Endodermal cell (in vitro differentiated cells): Measurements from ENCODE around the gene ZNF490. TPM values are rescaled to one million over a fixed set of nuclear protein-coding genes. Genes with fewer than 3 reads are reported as not detected.

Source experiments
- DNase-seq: peaks from one replicate; pipeline ENCODE4 v3.0.0-alpha.2; 2017
- H3K27ac ChIP-seq: 2 replicates; pipeline ENCODE4 v1.5.1; 2013; ENCODE audit warnings: mild to moderate bottlenecking, low read depth, low read length, moderate library complexity
- H3K27me3 ChIP-seq: 2 replicates; pipeline ENCODE4 v1.6.1; 2013; ENCODE audit warnings: mild to moderate bottlenecking, low read length, moderate library complexity; ENCODE audit not compliant: insufficient read depth, control insufficient read depth, poor library complexity, severe bottlenecking
- H3K36me3 ChIP-seq: 2 replicates; pipeline ENCODE4 v1.7.0; 2013; ENCODE audit warnings: mild to moderate bottlenecking, low read length, moderate library complexity; ENCODE audit not compliant: control insufficient read depth, insufficient read depth
- H3K4me1 ChIP-seq: one replicate; pipeline ENCODE4 v1.7.0; 2013; ENCODE audit warnings: low read length; ENCODE audit not compliant: control insufficient read depth, insufficient read depth
- H3K4me3 ChIP-seq: 2 replicates; pipeline ENCODE4 v1.5.1; 2013; ENCODE audit warnings: mild to moderate bottlenecking, low read length, moderate library complexity
- H3K9ac ChIP-seq: 2 replicates; pipeline ENCODE4 v1.6.1; 2013; ENCODE audit warnings: mild to moderate bottlenecking, low read length, moderate library complexity; ENCODE audit not compliant: poor library complexity, severe bottlenecking; ENCODE audit errors: extremely low read depth
- H3K9me3 ChIP-seq: 2 replicates; pipeline ENCODE4 v1.6.1; 2013; ENCODE audit warnings: mild to moderate bottlenecking, low read length, moderate library complexity; ENCODE audit not compliant: control insufficient read depth
- H3K27ac Mint-ChIP-seq: 2 replicates; pipeline ENCODE4 v1.8.0; 2020; ENCODE audit warnings: mixed read lengths
- H3K27me3 Mint-ChIP-seq: 2 replicates; pipeline ENCODE4 v1.8.0; 2021; ENCODE audit warnings: mild to moderate bottlenecking, mixed read lengths; ENCODE audit not compliant: insufficient read depth
- H3K36me3 Mint-ChIP-seq: 2 replicates; pipeline ENCODE4 v1.8.0; 2020; ENCODE audit warnings: low read depth, mixed read lengths
- H3K4me1 Mint-ChIP-seq: 2 replicates; pipeline ENCODE4 v1.8.0; 2020; ENCODE audit warnings: mixed read lengths
- H3K4me3 Mint-ChIP-seq: 2 replicates; pipeline ENCODE4 v1.8.0; 2020; ENCODE audit warnings: mild to moderate bottlenecking, moderate library complexity, mixed read lengths
- H3K9me3 Mint-ChIP-seq: 2 replicates; pipeline ENCODE4 v1.8.0; 2020; ENCODE audit warnings: mild to moderate bottlenecking, mixed read lengths
- WGBS, 2 experiments: methylation state at CpG; one replicate each; pipeline versions ENCODE4 v1.1.5 to v1.1.7; 2013; ENCODE audit warnings: missing lambda C conversion rate in 2 of 2, mixed read lengths in 1 of 2; ENCODE audit not compliant: insufficient coverage in 1 of 2, insufficient read length in 1 of 2; 5-methylcytosine and 5-hydroxymethylcytosine counted together
- total RNA-seq, 2 donors: library from RNA; stranded (reverse); fragmentation: NEBNext Ultra II Directional in 1 of 2; extraction: Animal tissue kit (Norgen Biotek cat#: 25700) in 1 of 2; gene quantifications; 2 replicates in 1 of 2; 3 replicates in 1 of 2; pipeline ENCODE4 v1.2.1, GENCODE V29; 2021
- TF ChIP-seq, protein P1 (sequence below): fragments of 200-600 bp; sonication (generic); conservative IDR thresholded peaks from 2 replicates; pipeline ENCODE4 v1.5.0; 2021; ENCODE audit warnings: antibody characterized with exemption, mild to moderate bottlenecking

ZNF490 gene
- total RNA-seq, 2 donors from 2014 or later = 10.6 to 11.2 TPM

DNA sequence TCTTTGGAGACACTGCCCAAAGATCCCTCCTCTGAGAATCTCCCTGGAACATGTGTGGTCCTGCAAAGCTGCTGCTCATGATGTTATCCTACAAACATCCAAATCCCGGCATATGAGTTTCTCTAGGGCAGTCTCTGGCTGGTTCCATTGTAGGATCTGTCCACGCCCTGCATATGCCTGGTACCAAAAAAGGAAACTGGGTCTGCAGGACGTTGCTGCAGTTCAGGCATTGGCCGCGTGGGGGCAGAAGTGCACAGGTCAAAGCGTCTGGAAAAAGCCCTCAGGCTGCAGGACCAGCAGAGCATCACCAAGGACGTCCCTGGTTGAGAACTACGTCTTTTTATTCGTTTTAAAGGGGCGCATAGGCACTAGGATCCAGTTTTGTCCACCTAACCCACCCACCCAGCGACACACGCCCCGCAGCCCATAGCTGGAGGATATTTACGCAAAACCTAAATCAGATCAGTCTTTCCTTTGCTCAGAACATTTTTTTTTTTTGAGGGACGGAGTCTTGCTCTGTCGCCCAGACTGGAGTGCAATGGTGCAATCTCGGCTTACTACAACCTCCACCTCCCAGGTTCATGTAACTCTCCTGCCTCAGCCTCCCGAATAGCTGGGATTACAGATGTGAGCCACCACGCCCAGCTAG lies 46.5 kb downstream of the ZNF490 start:
- DNase-seq = peak; percentile 97
- H3K4me3 ChIP-seq = no peak overlapping the region
- Mint-ChIP-seq H3K9me3 (no peaks in the 10 kb centered on the region), H3K27me3 (peaks cover 12% of the 10 kb centered on the region), H3K27ac (no peak overlapping the region), H3K4me1 (no peaks in the 10 kb centered on the region), H3K36me3 (no peaks in the 10 kb centered on the region), H3K4me3 (no peak overlapping the region)
- no peaks in the 10 kb centered on the region for H3K9me3 ChIP-seq
- TF ChIP-seq, protein P1, sequence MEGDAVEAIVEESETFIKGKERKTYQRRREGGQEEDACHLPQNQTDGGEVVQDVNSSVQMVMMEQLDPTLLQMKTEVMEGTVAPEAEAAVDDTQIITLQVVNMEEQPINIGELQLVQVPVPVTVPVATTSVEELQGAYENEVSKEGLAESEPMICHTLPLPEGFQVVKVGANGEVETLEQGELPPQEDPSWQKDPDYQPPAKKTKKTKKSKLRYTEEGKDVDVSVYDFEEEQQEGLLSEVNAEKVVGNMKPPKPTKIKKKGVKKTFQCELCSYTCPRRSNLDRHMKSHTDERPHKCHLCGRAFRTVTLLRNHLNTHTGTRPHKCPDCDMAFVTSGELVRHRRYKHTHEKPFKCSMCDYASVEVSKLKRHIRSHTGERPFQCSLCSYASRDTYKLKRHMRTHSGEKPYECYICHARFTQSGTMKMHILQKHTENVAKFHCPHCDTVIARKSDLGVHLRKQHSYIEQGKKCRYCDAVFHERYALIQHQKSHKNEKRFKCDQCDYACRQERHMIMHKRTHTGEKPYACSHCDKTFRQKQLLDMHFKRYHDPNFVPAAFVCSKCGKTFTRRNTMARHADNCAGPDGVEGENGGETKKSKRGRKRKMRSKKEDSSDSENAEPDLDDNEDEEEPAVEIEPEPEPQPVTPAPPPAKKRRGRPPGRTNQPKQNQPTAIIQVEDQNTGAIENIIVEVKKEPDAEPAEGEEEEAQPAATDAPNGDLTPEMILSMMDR = peak; percentile 97
- H3K27me3 ChIP-seq = no peaks in the 10 kb centered on the region
- H3K36me3 ChIP-seq = no peaks in the 10 kb centered on the region
- H3K9ac ChIP-seq = no peak overlapping the region
- H3K4me1 ChIP-seq = no peaks in the 10 kb centered on the region
- H3K27ac ChIP-seq = no peak overlapping the region
- 31 to 37% methylated on average over 14 to 19 of the region's 19 CpGs for WGBS, 2 experiments

DNA sequence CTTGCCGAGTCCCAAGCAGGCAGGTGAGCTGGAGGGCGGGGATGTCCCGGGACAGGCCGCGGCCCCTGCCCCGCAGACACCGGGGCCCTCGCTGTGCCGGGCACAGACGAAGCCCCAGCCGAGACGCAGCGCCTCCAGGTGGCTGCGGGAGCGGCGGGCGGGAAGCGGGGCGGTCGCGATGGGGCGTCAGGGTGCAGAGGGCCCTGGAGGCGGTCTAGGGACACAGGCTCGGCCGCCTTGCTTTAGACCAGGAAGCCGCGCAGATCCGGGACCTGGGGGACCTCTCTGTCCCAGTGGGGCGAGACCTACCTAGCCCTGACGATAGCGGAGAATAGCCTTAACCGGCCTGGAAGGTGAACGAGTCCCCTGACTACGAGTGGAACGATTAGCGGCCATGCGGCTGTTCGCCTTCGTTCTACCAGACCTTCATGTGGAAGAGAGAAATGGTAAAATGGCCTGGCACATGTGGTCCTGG lies 55.1 kb downstream of the ZNF490 start:
- Histone ChIP-seq H3K9ac (no peak overlapping the region), H3K9me3 (no peaks in the 10 kb centered on the region), H3K4me1 (no peaks in the 10 kb centered on the region), H3K36me3 (no peaks in the 10 kb centered on the region), H3K27ac (no peak overlapping the region), H3K27me3 (no peaks in the 10 kb centered on the region), H3K4me3 (no peak overlapping the region)
- no peaks in the 10 kb centered on the region for H3K36me3 Mint-ChIP-seq
- TF ChIP-seq, protein P1 = peak; percentile 65
- H3K27me3 Mint-ChIP-seq = peaks cover 17% of the 10 kb centered on the region
- peaks cover 4% of the 10 kb centered on the region for H3K9me3 Mint-ChIP-seq
- no peak overlapping the region for H3K27ac Mint-ChIP-seq
- DNase-seq = peak; percentile 75
- H3K4me1 Mint-ChIP-seq = peaks cover 6% of the 10 kb centered on the region
- WGBS, 2 experiments = 92 to 98% methylated on average over 23 to 39 of the region's 39 CpGs
- H3K4me3 Mint-ChIP-seq = no peak overlapping the region

DNA sequence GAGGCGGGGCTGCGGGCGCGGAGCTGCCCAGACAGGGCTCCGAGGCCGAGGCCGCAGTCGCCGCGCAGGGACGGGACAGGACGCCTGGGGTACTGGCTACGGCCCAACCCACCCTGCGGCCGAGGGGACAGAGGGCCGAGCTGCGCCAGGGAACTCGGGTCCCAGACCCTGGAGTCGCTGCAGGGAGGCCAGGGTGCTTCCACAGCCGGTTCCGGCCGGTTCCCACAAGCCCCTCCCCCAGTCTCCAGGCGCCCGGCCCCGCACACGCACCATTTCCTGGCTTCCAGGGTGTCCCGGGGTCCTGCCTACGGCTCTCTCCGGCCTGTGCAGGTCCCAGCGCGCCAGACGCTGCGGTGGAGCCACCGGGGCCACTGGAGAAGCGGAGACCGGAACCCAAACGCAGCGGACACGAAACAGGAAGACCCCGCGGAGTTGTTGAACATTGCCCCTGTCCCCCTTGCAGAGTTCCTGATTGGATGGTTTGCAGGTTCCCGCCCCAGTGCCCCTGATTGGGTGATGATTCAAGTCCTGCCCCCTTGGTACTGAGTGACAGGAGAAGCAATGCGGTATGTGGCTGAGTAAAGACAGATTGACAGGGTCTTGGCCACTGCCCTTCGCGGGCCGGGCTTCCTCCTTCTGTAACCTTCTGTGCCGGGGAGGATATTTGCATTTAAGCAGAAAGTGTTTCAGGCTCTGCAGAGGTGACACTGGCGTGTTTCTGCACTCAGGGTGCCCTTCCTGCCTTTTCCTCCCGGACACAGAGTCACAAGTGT lies 59.4 kb downstream of the ZNF490 start, which contains the start of gene ZNF564:
Gene ZNF564, minus strand, starts transcription at position 423 of the 773 bp plus-strand sequence. Its CDS starts 150 bp downstream, at position 273.
- peaks cover 6% of the 10 kb centered on the region for H3K27me3 Mint-ChIP-seq
- Histone ChIP-seq H3K9ac (peak within 1 kb of the TSS; percentile 88), H3K27ac (peak within 1 kb of the TSS; percentile 91), H3K9me3 (peaks cover 16% of the 10 kb centered on the region), H3K4me1 (peaks cover 5% of the 10 kb centered on the region), H3K4me3 (peak within 1 kb of the TSS; percentile 82), H3K27me3 (no peaks in the 10 kb centered on the region), H3K36me3 (peaks cover 30% of the 10 kb centered on the region)
- H3K27ac Mint-ChIP-seq = peak within 1 kb of the TSS; percentile 94
- peak; percentile 99 for DNase-seq
- H3K4me1 Mint-ChIP-seq = peaks cover 15% of the 10 kb centered on the region
- 0% methylated on average over 24 to 49 of the region's 49 CpGs for WGBS, 2 experiments
- H3K4me3 Mint-ChIP-seq = peak within 1 kb of the TSS; percentile 84
- TF ChIP-seq, protein P1 = no peak
- peaks cover 32% of the 10 kb centered on the region for H3K36me3 Mint-ChIP-seq
- H3K9me3 Mint-ChIP-seq = peaks cover 14% of the 10 kb centered on the region
